Upper lobe of left lung (tissue), 4 donors: ENCODE data around the gene SELENOO.

Experiments used
- CTCF ChIP-seq, 6 experiments: fragments of 450-650 bp in 4 of 6; fragments of 200-600 bp in 2 of 6; sonication (generic) in 2 of 6; IDR thresholded peaks; one replicate each; pipeline ENCODE4 v1.5.1; 2016 to 2019; ENCODE audit warnings: antibody characterized with exemption in 6 of 6
- EP300 ChIP-seq, 4 donors: sonication (generic); formaldehyde crosslinking; IDR thresholded peaks; one replicate each; pipeline ENCODE4 v1.5.1; 2017; ENCODE audit warnings: antibody characterized with exemption in 4 of 4, control low read depth in 2 of 4
- POLR2A ChIP-seq, 4 donors: fragments of 450-650 bp; IDR thresholded peaks; one replicate each; pipeline ENCODE4 v1.5.1; 2016 to 2017; ENCODE audit warnings: antibody characterized with exemption in 4 of 4, mild to moderate bottlenecking in 2 of 4
- POLR2AphosphoS5 ChIP-seq, 2 donors: sonication (generic); formaldehyde crosslinking; IDR thresholded peaks; one replicate each; pipeline ENCODE4 v1.5.1; 2017; ENCODE audit warnings: antibody characterized with exemption in 2 of 2

GRCh38 chr22:50193621-50194020, 7.2 kb upstream of the SELENOO start:
- TF ChIP-seq POLR2A (IDR thresholded peaks at IDR 0.05) (no peak), CTCF (IDR thresholded peaks at IDR 0.05) (no peak), POLR2AphosphoS5 (IDR thresholded peaks at IDR 0.05) (no peak), EP300 (IDR thresholded peaks at IDR 0.05) (no peak)
